CD4-positive, alpha-beta T cell treated with Interleukin-10 for 1 hour (primary cell): ENCODE results near the gene SCN8A.
"Not testable (repeated sequence)": the region's sequence is repeated elsewhere in the genome, so short reads cannot be mapped to it uniquely, and the experiment has no call there.

Source experiments
- DNase-seq: peaks from one replicate; pipeline ENCODE4 v3.0.0-alpha.2; 2020

The SCN8A gene

GRCh38 chr12:51626115-51626514 is 35.1 kb downstream of the SCN8A start:
- no peak for DNase-seq

- DNase-seq = no peak
These were observed 35.6 kb downstream of the SCN8A start for GRCh38 chr12:51626629-51627028.

DNA sequence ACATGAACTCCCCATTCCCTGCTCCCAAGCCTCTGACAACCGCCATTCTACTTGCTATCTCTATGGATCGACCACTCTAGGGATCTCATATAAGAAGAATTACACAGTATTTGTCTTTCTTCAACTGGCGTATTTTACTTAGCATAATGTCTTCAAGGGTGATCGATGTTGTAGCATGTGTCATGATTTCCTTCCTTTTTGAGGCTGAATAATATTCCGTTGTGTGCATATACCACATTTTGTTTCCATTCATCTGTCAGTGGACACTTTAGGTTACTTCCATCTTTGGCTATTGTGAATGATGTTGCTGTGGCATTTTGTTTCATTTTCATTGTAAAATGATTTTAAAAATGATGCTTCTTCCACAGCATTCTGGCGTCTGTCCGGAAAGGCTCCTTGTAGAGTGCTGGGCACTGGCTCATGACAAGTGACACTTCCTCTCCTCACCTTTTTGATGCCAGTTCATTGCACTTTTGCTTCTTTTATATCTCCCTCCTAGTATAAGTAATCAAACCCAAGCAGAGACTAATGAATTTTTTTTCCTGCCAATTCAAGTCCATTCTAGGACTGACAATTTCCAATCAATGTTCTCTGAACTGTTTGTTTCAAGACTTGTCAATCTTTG is 39.3 kb downstream of the SCN8A start:
- no peak for DNase-seq

- no peak for DNase-seq
These were observed 40.0 kb downstream of the SCN8A start for GRCh38 chr12:51630986-51631385.

DNA sequence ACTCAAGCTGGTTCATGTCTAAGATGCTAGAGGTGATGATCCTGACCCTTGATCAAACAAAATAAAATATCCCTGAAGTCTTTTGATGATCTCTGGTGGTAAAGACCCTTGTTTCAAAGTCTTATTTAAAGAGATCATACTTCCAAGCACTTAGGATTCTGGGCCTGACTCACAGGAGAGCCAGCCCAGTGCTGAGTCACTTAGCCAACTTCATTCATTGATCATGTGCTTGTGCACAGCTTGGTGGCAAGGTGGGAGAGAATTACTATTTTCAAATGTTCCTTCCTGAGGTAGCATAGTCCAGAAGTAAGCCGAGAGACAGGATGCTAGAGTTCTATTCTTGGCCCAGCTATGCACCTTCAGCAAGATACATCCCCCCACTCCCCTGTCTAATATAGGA is 40.6 kb downstream of the SCN8A start:
- DNase-seq = no peak

GRCh38 chr12:51632623-51633022 is 41.6 kb downstream of the SCN8A start:
- no peak for DNase-seq

DNA sequence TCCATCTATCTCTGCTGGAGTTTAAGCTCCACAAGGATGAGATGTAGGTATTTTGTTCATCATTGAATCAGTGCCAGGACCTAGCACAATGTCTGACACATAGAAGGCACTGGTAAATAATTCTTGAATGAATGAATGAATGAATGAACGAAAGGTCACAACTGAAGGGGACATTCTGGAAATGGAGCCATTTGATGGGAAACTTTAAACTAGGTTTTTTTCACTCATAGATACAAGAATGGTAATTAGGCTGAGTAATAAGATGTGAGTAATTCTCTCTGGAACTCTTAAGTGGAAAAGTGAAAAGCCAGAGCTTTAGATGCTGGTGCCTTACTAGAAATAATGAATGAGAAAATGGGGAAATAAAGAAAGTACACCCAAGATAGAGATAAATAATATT is 44.3 kb downstream of the SCN8A start:
- no peak for DNase-seq

DNA sequence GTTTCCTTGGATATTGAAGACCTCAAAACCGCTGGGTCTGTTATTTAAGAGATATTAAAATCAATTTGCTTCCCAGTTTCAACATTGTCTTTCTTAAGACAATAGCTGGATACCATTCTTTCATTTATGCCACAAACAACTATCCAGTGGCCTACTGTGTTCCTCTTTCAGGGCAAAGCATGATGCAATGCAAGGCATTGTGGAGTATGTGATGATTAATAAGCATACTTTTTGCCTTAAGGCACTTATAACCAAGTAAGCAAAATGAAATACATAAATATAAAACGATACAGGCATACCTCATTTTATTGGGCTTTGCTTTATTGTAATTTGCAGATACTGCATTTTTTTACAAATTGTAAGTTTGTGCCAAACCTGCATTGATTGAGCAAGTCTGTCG is 45.5 kb downstream of the SCN8A start:
- no peak for DNase-seq

DNA sequence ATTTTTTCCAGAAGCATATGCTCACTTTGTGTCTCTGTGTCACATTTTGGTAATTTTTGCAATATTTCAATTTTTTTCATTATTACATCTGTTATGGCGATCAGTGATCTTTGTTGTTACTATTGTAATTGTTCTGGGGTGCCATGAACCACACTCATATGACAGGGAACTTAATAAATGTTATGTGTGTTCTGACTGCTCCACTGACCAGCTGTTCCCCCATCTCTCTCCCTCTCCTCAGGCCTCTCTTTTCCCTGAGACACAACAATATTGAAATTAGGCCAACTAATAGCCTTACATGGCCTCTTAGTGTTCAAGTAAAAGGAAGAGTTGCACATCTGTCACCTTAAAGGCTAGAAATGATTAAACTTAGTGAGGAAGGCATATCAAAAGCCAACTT is 46.0 kb downstream of the SCN8A start:
- no peak for DNase-seq

- DNase-seq = no peak
These were observed 48.3 kb downstream of the SCN8A start for GRCh38 chr12:51639361-51639760.

DNA sequence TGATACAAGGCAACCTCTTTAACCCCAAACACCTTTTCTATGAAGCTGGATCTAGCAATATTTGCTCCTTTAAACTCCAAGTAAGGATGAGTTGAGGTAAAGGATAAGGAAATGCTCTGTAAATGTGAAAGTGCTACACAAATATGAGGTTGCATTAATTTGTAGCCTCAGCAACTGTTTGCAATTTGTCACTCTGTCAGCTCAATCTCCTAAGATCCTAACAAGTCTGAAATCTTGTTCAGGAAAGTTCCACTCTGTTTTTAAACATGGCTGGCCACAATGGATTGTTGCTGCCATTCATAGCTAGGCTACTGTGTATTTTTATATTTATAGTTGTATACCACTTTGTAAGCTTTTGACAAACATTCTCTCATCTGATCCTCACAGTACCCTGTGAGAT is 51.3 kb downstream of the SCN8A start:
- no peak for DNase-seq

DNA sequence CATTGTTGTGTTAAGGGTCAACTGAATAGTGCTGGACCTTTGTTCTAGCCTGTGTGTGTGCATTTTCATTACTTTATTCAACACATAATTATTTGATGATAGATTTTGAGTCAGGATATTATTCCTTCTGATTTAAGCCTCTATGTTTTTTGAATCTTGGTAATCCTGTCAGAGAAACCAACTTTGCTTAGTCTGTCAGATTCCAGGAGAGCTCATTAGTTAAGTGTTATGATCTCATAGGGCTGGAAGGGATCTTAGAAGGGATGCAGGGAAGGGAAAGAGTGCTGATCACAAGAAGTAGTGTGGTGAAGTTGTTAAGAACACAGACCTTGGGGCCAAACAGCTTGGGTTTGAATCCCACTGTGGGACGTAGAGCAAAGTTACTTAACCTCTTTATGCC is 52.9 kb downstream of the SCN8A start:
- no peak for DNase-seq

- DNase-seq = not testable (repeated sequence)
These were observed 53.7 kb downstream of the SCN8A start for GRCh38 chr12:51644691-51645090.

GRCh38 chr12:51645961-51646360 is 54.9 kb downstream of the SCN8A start:
- no peak for DNase-seq

DNA sequence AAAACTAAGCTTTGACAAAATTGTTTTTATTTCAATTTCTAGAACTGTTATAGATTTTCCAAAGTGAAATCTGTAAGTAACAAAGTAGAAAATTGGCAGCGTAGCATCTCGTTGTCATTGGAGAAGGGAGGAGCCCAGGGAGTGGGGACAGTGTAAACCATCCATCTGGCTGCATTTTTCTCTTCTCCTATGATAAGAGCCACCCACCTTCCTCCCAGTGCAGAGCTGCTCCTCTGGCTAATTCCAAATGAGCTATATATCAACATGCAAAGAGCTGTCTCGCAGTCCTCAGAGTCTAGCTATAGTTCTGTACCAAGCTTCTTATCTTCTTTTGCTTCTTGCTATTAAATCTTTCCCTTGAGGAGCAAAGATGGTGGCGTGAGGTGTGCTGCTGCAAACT is 56.6 kb downstream of the SCN8A start:
- no peak for DNase-seq

DNA sequence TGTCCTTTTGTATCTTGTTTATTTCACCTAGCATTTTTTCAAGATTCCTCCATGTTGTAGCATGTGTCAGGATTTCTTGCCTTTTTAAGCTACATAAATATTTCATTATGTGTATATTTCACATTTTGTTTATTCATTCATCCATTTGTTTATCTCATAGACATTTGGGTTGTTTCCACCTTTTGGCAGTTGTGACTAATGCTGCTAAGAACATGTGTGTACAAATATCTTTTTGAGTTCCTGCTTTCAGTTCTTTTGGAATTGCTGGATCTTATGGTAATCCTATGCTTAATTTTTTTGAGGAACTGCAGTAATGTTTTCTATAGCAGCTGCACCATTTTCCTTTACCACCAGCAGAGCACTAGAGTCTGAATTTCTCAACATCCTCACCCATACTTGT is 62.4 kb downstream of the SCN8A start:
- DNase-seq = no peak

DNA sequence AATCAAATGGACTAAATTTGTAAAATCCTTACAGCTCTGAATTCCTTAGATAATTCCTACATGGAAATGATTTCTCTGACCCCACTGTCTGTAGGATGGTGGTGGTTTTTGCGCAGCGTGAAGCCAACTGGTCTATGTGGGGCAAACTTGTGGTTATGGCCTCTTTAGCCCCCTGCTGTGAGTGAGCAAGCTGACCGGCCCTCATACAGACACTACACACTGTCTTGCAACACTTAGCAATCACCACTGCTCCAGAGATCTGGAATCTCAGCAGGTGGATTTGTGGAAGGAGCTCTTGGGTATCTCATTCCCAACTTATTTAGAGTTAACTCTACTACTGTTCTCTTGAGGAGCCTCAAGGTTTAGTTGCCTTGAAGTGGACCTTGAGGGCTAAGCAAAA is 70.2 kb downstream of the SCN8A start:
- DNase-seq = no peak

DNA sequence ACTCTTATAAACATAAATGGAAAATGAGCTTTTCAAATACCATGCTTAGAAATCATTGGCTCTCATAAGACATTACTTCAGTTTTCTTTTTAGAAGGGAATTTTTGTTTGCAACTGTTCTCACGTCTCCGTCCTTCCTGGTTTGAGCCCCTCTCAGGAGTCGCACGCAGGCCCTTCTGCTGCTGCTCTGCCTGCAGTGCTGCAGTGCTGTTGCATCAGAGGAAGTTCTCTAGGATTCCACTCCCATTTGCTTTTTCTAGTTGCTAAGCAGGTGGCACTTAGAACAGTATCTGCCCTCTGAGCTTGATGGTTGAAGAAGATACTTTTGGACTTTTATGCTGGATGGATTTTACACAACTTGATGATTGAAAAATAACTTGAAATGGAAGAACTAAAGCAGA is 70.8 kb downstream of the SCN8A start:
- no peak for DNase-seq

GRCh38 chr12:51662728-51663154 is 71.7 kb downstream of the SCN8A start:
- DNase-seq = no peak

- DNase-seq = no peak
These were observed 72.4 kb downstream of the SCN8A start for GRCh38 chr12:51663390-51663789.

DNA sequence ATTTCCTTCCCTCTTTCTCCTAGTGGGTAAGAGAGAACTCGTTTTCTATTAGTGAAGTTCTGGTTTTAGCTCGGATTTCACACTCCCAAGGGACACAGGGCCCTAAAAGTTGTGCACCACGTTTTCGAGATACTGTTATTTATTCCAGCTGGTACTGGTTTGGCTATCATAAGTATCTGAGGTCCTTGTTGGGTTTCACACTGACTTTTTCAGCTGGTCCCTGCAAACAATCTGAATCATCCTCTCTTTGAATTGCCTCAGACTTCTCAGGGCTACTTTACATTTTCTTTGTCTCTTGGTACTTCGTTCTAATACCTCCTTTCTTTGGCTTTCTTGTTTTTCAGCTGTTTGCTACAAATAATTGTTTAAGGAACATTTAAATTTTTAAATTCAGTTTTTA is 75.7 kb downstream of the SCN8A start:
- no peak for DNase-seq

DNA sequence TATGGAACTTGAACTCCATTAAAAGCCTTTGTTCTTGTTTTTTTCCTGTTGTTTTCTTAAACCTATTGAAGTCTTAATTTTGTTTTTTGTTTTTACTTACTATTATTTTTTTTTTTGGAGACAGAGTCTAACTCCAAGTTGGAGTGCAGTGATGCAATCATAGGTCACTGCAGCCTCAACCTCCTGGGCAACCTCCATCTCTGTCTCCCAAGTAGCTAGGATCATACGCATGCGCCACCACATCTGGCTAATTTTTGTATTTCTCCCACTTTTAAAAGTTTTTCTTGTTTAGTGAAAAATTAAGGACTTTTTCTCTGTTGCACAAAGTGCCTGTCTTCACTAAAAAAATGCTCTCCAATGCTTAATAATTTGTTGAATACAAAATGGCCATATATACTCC is 76.2 kb downstream of the SCN8A start:
- no peak for DNase-seq

GRCh38 chr12:51669271-51669670 is 78.2 kb downstream of the SCN8A start:
- DNase-seq = no peak

- no peak for DNase-seq
These were observed 79.0 kb downstream of the SCN8A start for GRCh38 chr12:51669996-51670395.

- no peak for DNase-seq
These were observed 81.3 kb downstream of the SCN8A start for GRCh38 chr12:51672334-51672733.
